Body of pancreas (tissue), 4 donors: ENCODE results near the gene NOC2L. TPM values are rescaled to one million over a fixed set of nuclear protein-coding genes. Genes with fewer than 3 reads are reported as not detected.
"Not testable (repeated sequence)": the region's sequence is repeated elsewhere in the genome, so short reads cannot be mapped to it uniquely, and the experiment has no call there.

Source experiments
- ATAC-seq: fragments of 150-250 bp; one replicate; pipeline ENCODE4 v1.9.1; 2016
- DNase-seq, 4 donors: peaks; one replicate each; pipeline ENCODE4 v3.0.0-alpha.2; 2019
- H3K27ac ChIP-seq, 4 donors: fragments of 200-600 bp; sonication (generic); 1 replicate in 3 of 4; 2 replicates in 1 of 4; pipeline versions ENCODE4 v1.5.1 to v1.6.1; 2016 to 2019; ENCODE audit warnings: mild to moderate bottlenecking in 1 of 4, mixed read lengths in 1 of 4, moderate library complexity in 1 of 4
- H3K27me3 ChIP-seq, 2 donors: fragments of 200-600 bp; sonication (generic); one replicate each; pipeline ENCODE4 v1.6.0; 2016; ENCODE audit warnings: mild to moderate bottlenecking in 1 of 2
- H3K36me3 ChIP-seq, 2 donors: fragments of 200-600 bp; sonication (generic); replicated peaks in 1 of 2; 2 replicates each; pipeline ENCODE4 v1.5.1; 2016; ENCODE audit warnings: low read depth in 2 of 2; ENCODE audit not compliant: insufficient read depth in 1 of 2
- H3K4me1 ChIP-seq: fragments of 200-600 bp; sonication (generic); one replicate; pipeline ENCODE4 v1.6.0; 2016
- H3K4me3 ChIP-seq, 2 donors: fragments of 200-600 bp; sonication (generic); 1 replicate in 1 of 2; 2 replicates in 1 of 2; pipeline ENCODE4 v1.5.1; 2016 to 2019
- H3K9me3 ChIP-seq, 3 donors: fragments of 200-600 bp; sonication (generic); 1 replicate in 2 of 3; 2 replicates in 1 of 3; pipeline ENCODE4 v1.5.1; 2016
- POLR2A ChIP-seq, 3 donors: fragments of 450-650 bp; IDR thresholded peaks; one replicate each; pipeline ENCODE4 v1.6.1; 2016; ENCODE audit warnings: antibody characterized with exemption in 3 of 3, mild to moderate bottlenecking in 2 of 3
- WGBS, 2 donors: methylation state at CpG; one replicate each; pipeline ENCODE4 v1.1.5; 2017; 5-methylcytosine and 5-hydroxymethylcytosine counted together
- intact Hi-C: fragments of 100-400 bp; cut with DNase I; formaldehyde crosslinking; loops from one replicate; pipeline ENCODE4 v1.15.1; 2023
- total RNA-seq, 2 donors: library from RNA; depleted of rRNA; stranded (reverse); fragments of >200 nt; gene quantifications; one replicate each; pipeline ENCODE4 v1.1.0, GENCODE V29; 2016
- TF ChIP-seq, protein P1 (sequence below), 7 experiments: fragments of 450-650 bp in 4 of 7; fragments of 200-600 bp in 3 of 7; sonication (generic) in 3 of 7; IDR thresholded peaks; one replicate each; pipeline ENCODE4 v1.5.1; 2016 to 2019; ENCODE audit warnings: antibody characterized with exemption in 7 of 7

NOC2L gene
- total RNA-seq, 2 donors from 2014 or later, result 30.6 to 32.3 TPM

DNA sequence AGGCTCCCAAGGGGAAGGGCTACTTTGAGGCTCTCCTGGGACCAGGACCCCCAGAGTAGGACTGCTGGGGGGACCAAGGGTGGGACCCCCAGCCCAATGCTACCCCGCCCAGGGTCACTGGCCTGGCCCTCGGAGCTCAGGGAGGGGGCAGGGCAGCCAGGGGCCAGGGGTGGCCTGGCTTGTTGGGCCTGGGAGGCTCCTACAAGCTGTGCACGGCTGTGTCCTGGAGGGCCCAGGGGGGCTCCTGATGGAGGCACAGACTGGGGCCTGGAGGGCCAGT, 38.6 kb upstream of the NOC2L start:
- intact Hi-C loops, result no loop called here
- WGBS, 2 donors, result 62% methylated on average over 3 of the region's 3 CpGs; no CpG with 5 or more reads in 1 of the 2 donors
- no peaks in the 10 kb centered on the region for H3K9me3 ChIP-seq
- no peak overlapping the region for H3K4me3 ChIP-seq
- H3K4me1 ChIP-seq, result peaks cover 40% of the 10 kb centered on the region
- H3K27ac ChIP-seq, result no peak overlapping the region
- no peaks in the 10 kb centered on the region for H3K36me3 ChIP-seq
- DNase-seq (peak in 1 of 4 donors; percentile 13), ATAC-seq (no peak)
- TF ChIP-seq POLR2A (IDR thresholded peaks at IDR 0.05), result no peak
- TF ChIP-seq, protein P1, sequence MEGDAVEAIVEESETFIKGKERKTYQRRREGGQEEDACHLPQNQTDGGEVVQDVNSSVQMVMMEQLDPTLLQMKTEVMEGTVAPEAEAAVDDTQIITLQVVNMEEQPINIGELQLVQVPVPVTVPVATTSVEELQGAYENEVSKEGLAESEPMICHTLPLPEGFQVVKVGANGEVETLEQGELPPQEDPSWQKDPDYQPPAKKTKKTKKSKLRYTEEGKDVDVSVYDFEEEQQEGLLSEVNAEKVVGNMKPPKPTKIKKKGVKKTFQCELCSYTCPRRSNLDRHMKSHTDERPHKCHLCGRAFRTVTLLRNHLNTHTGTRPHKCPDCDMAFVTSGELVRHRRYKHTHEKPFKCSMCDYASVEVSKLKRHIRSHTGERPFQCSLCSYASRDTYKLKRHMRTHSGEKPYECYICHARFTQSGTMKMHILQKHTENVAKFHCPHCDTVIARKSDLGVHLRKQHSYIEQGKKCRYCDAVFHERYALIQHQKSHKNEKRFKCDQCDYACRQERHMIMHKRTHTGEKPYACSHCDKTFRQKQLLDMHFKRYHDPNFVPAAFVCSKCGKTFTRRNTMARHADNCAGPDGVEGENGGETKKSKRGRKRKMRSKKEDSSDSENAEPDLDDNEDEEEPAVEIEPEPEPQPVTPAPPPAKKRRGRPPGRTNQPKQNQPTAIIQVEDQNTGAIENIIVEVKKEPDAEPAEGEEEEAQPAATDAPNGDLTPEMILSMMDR (IDR thresholded peaks at IDR 0.05), result no peak
- H3K27me3 ChIP-seq, result peaks cover 3 to 24% of the 10 kb centered on the region in 2 donors

DNA sequence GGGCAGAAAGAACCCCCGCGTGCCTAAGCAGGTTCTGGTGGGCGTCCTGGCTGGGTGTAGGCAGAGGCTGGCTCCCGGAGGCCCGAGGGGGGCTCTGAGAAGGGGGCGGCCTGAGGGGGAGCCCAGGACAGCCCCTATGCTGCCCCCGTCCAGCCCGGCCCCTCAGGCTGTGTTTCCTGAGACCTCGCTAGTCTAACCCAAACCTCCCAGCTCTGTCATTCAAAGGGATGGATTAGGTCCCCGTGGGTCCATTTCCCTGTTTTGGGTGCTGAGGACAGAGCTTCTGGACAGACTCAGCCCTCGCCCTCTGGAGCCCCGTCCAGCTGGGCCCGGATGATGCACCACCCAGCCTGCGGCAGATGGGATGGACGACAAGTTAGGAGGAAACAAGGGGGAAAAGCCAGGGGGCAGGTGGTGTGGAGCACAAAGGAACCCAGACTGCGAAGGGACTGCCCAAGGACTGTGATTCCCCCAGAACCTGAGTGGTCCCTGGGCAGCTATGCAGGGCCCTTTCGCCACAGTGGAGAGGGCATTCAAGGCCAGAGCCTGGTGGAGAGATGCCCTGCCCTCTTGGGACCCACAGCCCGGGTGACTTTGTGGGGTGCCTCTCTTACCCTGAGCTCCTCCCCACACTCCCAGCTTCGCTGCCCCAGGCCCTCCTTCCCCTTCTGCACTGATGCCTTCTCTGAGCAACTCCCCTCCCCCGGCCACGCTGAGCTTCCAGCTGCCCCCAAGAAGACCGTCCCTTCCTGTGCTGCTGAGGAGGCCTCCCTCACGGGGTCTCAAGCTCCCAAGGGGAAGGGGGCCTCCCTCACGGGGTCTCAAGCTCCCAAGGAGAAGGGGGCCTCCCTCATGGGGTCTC, 38.0 kb upstream of the NOC2L start:
- peaks cover 3 to 24% of the 10 kb centered on the region in 2 donors for H3K27me3 ChIP-seq
- peak in 1 of 4 donors; percentile 14 for DNase-seq

DNA sequence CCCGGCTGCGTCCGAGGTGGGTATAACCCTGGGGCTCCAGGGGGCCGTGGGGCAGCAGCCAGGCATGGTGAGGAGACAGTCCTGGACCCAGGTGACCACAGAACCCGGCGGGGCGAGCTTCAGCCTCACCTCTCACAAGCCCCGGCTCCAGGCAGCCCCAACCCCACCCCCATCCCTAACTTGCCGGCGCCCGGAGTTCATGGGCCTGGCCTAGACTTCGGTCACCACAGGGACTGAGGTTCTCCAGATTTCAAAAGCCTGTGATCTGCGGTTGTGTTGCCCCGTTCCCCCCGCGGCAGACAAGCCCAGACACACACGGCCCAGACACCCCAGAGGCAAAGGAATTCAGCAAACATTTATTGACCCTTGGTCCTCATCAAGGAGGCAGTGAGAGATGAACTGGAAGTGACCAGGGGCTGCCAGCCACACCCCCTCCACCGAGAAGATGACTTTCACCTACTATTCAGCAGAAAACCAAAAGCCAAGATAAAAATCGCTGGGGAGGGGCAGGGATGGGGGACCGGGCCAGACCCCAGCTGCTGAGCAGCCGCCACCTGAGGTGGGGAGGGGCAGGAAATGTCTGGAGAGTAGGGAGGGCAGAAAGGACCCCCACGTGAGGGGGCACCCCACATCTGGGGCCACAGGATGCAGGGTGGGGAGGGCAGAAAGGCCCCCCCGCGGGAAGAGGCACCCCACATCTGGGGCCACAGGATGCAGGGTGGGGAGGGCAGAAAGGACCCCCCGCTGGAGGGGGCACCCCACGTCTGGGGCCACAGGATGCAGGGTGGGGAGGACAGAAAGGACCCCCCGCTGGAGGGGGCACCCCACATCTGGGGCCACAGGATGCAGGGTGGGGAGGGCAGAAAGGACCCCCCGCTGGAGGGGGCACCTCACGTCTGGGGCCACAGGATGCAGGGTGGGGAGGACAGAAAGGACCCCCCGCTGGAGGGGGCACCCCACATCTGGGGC, 36.9 kb upstream of the NOC2L start:
- no peak overlapping the region for H3K27ac ChIP-seq
- WGBS, 2 donors, result 30 to 31% methylated on average over 9 to 24 of the region's 30 CpGs
- H3K4me3 ChIP-seq, result no peak overlapping the region
- ATAC-seq, result no peak
- DNase-seq, result peak in 1 of 4 donors; percentile 9
- H3K9me3 ChIP-seq, result peaks cover 0 to 3% (median 0%) of the 10 kb centered on the region in 3 donors
- TF ChIP-seq, protein P1 (IDR thresholded peaks at IDR 0.05), result no peak
- no peak for TF ChIP-seq POLR2A (IDR thresholded peaks at IDR 0.05)
- H3K36me3 ChIP-seq, result no peaks in the 10 kb centered on the region
- H3K4me1 ChIP-seq, result peaks cover 31% of the 10 kb centered on the region
- H3K27me3 ChIP-seq, result peaks cover 3 to 17% of the 10 kb centered on the region in 2 donors
- intact Hi-C loops, result no loop called here

More for the DNA sequence above, 38.0 kb upstream of the NOC2L start:
- Histone ChIP-seq H3K4me3 (no peak overlapping the region), H3K9me3 (no peaks in the 10 kb centered on the region), H3K27ac (no peak overlapping the region), H3K36me3 (no peaks in the 10 kb centered on the region), H3K4me1 (peaks cover 40% of the 10 kb centered on the region)
- 53 to 57% methylated on average over 17 to 21 of the region's 24 CpGs for WGBS, 2 donors
- ATAC-seq, result no peak
- intact Hi-C loops, result no loop called here
- TF ChIP-seq POLR2A (IDR thresholded peaks at IDR 0.05), result no peak

DNA sequence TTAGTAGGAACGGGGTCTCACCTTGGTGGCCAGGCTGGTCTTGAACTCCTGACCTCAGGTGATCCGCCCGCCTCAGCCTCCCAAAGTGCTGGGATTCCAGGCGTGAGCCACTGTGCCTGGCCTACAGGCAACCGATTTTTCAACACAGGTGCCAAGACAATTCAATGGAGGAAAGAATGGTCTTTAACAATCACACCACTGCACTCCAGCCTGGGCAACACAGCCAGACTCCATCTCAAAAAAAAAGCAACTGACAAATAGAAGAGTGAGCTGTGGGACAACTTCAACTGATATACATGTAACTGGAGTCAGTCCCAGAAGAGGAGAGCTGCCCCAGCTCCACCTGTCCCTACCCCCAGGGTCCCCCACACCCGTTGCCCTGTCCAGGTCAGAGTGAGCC, 35.5 kb upstream of the NOC2L start:
- H3K27ac ChIP-seq, H3K27me3 ChIP-seq, H3K4me3 ChIP-seq, DNase-seq, H3K36me3 ChIP-seq, ATAC-seq, intact Hi-C loops, H3K9me3 ChIP-seq: not testable (repeated sequence)
- peaks cover 17% of the 10 kb centered on the region for H3K4me1 ChIP-seq
- WGBS, 2 donors, result 66 to 83% methylated on average over 6 of the region's 6 CpGs

- peaks cover 8% of the 10 kb centered on the region for H3K4me1 ChIP-seq
- H3K27ac ChIP-seq, result no peak overlapping the region
- 57 to 85% methylated on average over 5 to 13 of the region's 15 CpGs for WGBS, 2 donors
- H3K27me3 ChIP-seq, result no peaks in the 10 kb centered on the region
- intact Hi-C loops, result no loop called here
- ATAC-seq (no peak), DNase-seq (peak in 1 of 4 donors; percentile 11)
- no peak for TF ChIP-seq POLR2A (IDR thresholded peaks at IDR 0.05)
- TF ChIP-seq, protein P1 (IDR thresholded peaks at IDR 0.05), result no peak
- H3K9me3 ChIP-seq, result peaks cover 0 to 3% (median 0%) of the 10 kb centered on the region in 3 donors
- no peaks in the 10 kb centered on the region for H3K36me3 ChIP-seq
- H3K4me3 ChIP-seq, result no peak overlapping the region
These were observed 34.4 kb upstream of the NOC2L start for GRCh38 chr1:993379-993995.
